Activated naive CD4-positive, alpha-beta T cell treated with anti-CD3 and anti-CD28 coated beads, Interleukin-2, amount 50 U/mL, for 16 hours (primary cell): ENCODE data around the gene GBA2.

Source experiments
- DNase-seq: peaks from one replicate; pipeline ENCODE4 v3.0.0-alpha.2; 2020

The GBA2 gene

GRCh38 chr9:35737143-35737542 lies 11.9 kb downstream of the GBA2 start:
- no peak for DNase-seq

- DNase-seq = peak; percentile 66
Measured at GRCh38 chr9:35736201-35736633, 12.8 kb downstream of the GBA2 start.

GRCh38 chr9:35734096-35734495 lies 14.9 kb downstream of the GBA2 start:
- DNase-seq = no peak

GRCh38 chr9:35732800-35733541 lies 16.1 kb downstream of the GBA2 start:
- no peak for DNase-seq

- DNase-seq = peak; percentile 97
Measured at GRCh38 chr9:35732185-35732799, 16.7 kb downstream of the GBA2 start, which contains the start of the genes CREB3 and TLN1. TSS of gene CREB3 (plus strand) at chr9:35732666. CDS start at chr9:35732773, 107 bp downstream. TSS of gene TLN1 (minus strand) at chr9:35732195. CDS start at chr9:35725694, 6,501 bp downstream.

- no peak for DNase-seq
Measured at GRCh38 chr9:35731415-35732184, 17.4 kb downstream of the GBA2 start.

GRCh38 chr9:35730486-35730854 lies 18.6 kb downstream of the GBA2 start:
- DNase-seq = no peak

- no peak for DNase-seq
Measured at GRCh38 chr9:35729700-35730485, 19.1 kb downstream of the GBA2 start.

GRCh38 chr9:35729101-35729500 lies 19.9 kb downstream of the GBA2 start:
- DNase-seq = no peak

- DNase-seq = no peak
Measured at GRCh38 chr9:35728041-35728971, 20.7 kb downstream of the GBA2 start.

- DNase-seq = no peak
Measured at GRCh38 chr9:35727676-35728040, 21.4 kb downstream of the GBA2 start.

- DNase-seq = peak; percentile 51
Measured at GRCh38 chr9:35726931-35727330, 22.1 kb downstream of the GBA2 start.

GRCh38 chr9:35725362-35725761 lies 23.7 kb downstream of the GBA2 start:
- DNase-seq = no peak

- DNase-seq = no peak
Measured at GRCh38 chr9:35723908-35724307, 25.1 kb downstream of the GBA2 start.

- no peak for DNase-seq
Measured at GRCh38 chr9:35723426-35723825, 25.6 kb downstream of the GBA2 start.

- DNase-seq = no peak
Measured at GRCh38 chr9:35719546-35719945, 29.5 kb downstream of the GBA2 start.

- DNase-seq = no peak
Measured at GRCh38 chr9:35718721-35719511, 30.1 kb downstream of the GBA2 start.

- no peak for DNase-seq
Measured at GRCh38 chr9:35717132-35717870, 31.7 kb downstream of the GBA2 start.

GRCh38 chr9:35716230-35716629 lies 32.8 kb downstream of the GBA2 start:
- no peak for DNase-seq

GRCh38 chr9:35714579-35715252 lies 34.3 kb downstream of the GBA2 start:
- no peak for DNase-seq
